Measurements from ENCODE around the gene OTOF.
A peak's percentile ranks its signal among the peaks of the same experiment; 100 is the strongest.

The OTOF gene

GRCh38 chr2:26444236-26444635 lies 33.7 kb downstream of the OTOF start:
- no peak for DNase-seq

- DNase-seq: no peak
Measured at GRCh38 chr2:26442707-26443106, 35.2 kb downstream of the OTOF start.

- no peak for DNase-seq
Measured at GRCh38 chr2:26442301-26442700, 35.6 kb downstream of the OTOF start.

GRCh38 chr2:26438926-26439325 lies 39.0 kb downstream of the OTOF start:
- DNase-seq: no peak

- DNase-seq: no peak
Measured at GRCh38 chr2:26438526-26438925, 39.4 kb downstream of the OTOF start.

- no peak for DNase-seq
Measured at GRCh38 chr2:26435106-26435505, 42.8 kb downstream of the OTOF start.

GRCh38 chr2:26432859-26433258 lies 45.1 kb downstream of the OTOF start:
- DNase-seq: no peak

GRCh38 chr2:26432363-26432762 lies 45.6 kb downstream of the OTOF start:
- no peak for DNase-seq

- no peak for DNase-seq
Measured at GRCh38 chr2:26430826-26431225, 47.1 kb downstream of the OTOF start.

GRCh38 chr2:26429779-26430578 lies 47.9 kb downstream of the OTOF start:
- no peak for DNase-seq

GRCh38 chr2:26428846-26429245 lies 49.1 kb downstream of the OTOF start:
- DNase-seq: no peak

GRCh38 chr2:26424221-26424620 lies 53.7 kb downstream of the OTOF start:
- no peak for DNase-seq

- no peak for DNase-seq
Measured at GRCh38 chr2:26423750-26424149, 54.2 kb downstream of the OTOF start.

- no peak for DNase-seq
Measured at GRCh38 chr2:26422947-26423629, 54.8 kb downstream of the OTOF start.

GRCh38 chr2:26421961-26422360 lies 56.0 kb downstream of the OTOF start:
- DNase-seq: no peak

GRCh38 chr2:26414311-26414710 lies 63.6 kb downstream of the OTOF start:
- DNase-seq: no peak

- peak; percentile 57 for DNase-seq
Measured at GRCh38 chr2:26412091-26412673, 65.7 kb downstream of the OTOF start.

- no peak for DNase-seq
Measured at GRCh38 chr2:26411419-26411818, 66.5 kb downstream of the OTOF start.

- DNase-seq: no peak
Measured at GRCh38 chr2:26410764-26411243, 67.1 kb downstream of the OTOF start.

GRCh38 chr2:26409785-26410184 lies 68.1 kb downstream of the OTOF start:
- DNase-seq: no peak

GRCh38 chr2:26407526-26407925 lies 70.4 kb downstream of the OTOF start:
- no peak for DNase-seq
